GM18951 (cell line): ENCODE results near the gene ASIC2.

ENCODE experiments used
- POLR2A ChIP-seq: IDR thresholded peaks from 4 replicates; pipeline ENCODE4 v1.6.1; 2011; ENCODE audit warnings: mild to moderate bottlenecking; ENCODE audit not compliant: insufficient read length, insufficient read depth; ENCODE audit errors: extremely low read depth
- in situ Hi-C: fragments of 300-500 bp; cut with MboI; formaldehyde crosslinking; loops from one replicate; pipeline ENCODE4 v1.12.0; 2022; ENCODE audit warnings: low sequenced_read_pairs, mixed read lengths, inconsistent platforms; ENCODE audit not compliant: unreplicated experiment

Gene ASIC2

GRCh38 chr17:33084755-33085154 is 208.3 kb downstream of the ASIC2 start:
- in situ Hi-C loops: no loop called here
- TF ChIP-seq POLR2A: no peak

- in situ Hi-C loops: no loop called here
- no peak for TF ChIP-seq POLR2A
Measured at GRCh38 chr17:33082529-33083173, 210.4 kb downstream of the ASIC2 start.

DNA sequence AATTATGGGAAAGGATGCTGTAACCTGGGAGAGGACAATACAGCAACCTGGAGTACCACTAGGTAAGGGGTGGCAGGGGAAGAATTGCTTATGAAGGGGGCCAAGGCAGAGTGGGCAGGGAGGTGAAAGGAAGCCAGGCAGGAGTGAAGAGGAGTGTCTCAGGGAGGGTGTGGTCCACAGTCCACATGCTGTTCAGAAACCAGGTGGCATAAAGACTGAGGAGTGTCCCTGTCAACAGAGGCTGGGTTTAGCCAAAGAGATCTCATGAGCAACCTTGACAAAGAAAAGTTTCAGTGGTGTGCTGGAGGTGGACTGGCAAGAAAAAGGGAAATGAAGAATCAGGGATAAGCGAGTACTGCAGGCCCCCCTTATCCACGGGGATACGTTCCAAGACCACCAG is 213.0 kb downstream of the ASIC2 start:
- in situ Hi-C loops: no loop called here
- TF ChIP-seq POLR2A: no peak

DNA sequence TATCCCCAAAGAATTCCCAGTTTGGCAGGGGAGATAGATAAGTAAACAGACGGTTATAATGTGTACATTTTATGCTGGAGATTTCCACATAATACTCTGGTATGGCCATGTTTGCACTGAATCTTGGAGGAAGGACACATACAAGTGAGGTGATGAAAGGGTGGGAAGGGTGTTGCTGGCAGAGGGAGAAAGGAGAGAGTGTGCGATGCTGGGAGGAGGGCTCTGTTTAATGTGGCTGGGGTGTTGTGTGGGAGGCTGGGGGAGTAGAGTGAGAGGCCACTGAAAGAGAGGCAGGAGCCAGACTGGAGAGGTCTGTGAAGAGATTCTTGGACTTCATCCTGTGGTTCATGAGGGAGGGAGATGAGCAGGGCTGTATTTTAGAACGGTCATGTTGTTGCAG is 213.9 kb downstream of the ASIC2 start:
- no peak for TF ChIP-seq POLR2A
- in situ Hi-C loops: no loop called here

DNA sequence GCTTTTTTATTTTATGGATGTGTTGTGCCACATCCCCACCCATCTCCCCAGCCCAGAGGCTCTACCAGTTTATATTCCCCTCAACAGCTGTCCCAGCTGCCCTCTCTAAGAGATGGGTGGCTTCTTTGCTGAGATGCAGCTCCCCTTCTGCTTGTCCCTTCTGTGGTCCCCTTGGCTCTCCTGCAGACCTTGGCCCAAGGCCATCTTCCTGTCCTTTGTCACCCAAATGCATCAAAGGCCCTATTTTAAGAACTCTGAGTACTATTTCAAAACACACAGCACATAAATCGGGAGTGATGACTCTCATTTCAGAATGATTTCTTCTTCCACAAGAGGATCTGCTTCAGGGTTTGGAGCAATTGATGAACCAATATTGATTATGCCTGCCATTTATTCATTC is 216.1 kb downstream of the ASIC2 start:
- in situ Hi-C loops: no loop called here

GRCh38 chr17:33073416-33073815 is 219.7 kb downstream of the ASIC2 start:
- in situ Hi-C loops: no loop called here
- no peak for TF ChIP-seq POLR2A

More for the DNA sequence above, 216.1 kb downstream of the ASIC2 start:
- no peak for TF ChIP-seq POLR2A

DNA sequence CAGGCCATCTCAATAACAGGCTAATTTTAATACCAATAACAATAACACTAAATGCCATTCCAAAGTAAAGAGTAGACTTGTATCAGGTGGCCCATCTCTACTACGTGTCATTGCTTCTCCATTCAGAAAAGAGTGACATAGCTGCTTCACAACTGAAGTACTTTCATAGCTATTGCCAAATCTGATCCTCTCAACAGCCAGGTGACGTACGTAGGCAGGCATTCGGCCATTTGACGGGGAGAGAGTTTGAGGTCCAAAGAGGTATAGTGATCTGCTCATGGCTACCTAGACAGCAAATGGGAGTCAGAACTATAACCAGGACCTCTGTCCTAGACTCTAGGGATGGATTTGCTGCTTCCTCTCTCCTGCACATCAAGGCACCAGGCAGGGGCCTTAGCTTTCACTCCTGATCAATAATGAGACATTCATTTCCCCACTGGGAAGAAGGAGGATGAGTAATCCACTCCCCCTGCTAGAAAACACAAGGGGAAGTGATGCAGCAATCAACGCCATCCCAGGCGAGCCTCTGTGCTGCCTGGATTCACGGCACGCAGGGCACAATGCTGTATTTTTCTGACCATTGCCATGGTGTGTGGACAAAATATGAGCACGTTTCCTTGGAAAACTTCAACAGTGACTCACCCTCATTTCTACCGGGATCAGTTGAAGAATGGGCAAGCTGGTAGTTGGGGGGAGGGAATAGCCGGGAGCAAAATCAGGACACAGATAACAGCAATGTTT is 220.5 kb downstream of the ASIC2 start:
- TF ChIP-seq POLR2A: no peak
- in situ Hi-C loops: no loop called here

GRCh38 chr17:33071656-33072055 is 221.4 kb downstream of the ASIC2 start:
- in situ Hi-C loops: no loop called here
- no peak for TF ChIP-seq POLR2A

DNA sequence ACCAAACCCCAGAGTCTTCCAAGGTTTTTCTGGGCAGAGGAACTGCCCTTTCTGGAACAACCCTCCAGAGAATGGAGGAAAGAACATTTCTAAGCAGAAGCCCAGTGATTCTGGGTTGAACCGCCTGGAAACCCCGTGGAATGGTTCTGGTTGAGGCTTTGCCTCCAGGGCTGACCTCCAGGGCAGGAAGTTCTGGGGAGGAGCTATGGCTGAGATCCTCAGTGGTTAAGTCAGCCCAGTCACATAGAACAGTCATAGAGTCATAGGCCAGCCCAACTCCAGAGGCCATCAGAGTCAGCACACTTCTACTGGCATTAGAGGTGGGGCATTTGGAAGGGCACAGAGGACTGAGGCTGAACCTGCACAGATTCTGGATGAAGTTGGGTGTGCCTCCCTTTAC is 235.5 kb downstream of the ASIC2 start:
- TF ChIP-seq POLR2A: no peak
- in situ Hi-C loops: no loop called here

GRCh38 chr17:33056399-33057146 is 236.5 kb downstream of the ASIC2 start:
- TF ChIP-seq POLR2A: no peak
- in situ Hi-C loops: no loop called here

- in situ Hi-C loops: no loop called here
- no peak for TF ChIP-seq POLR2A
Measured at GRCh38 chr17:33055746-33056145, 237.3 kb downstream of the ASIC2 start.

GRCh38 chr17:33055171-33055611 is 237.9 kb downstream of the ASIC2 start:
- no peak for TF ChIP-seq POLR2A
- in situ Hi-C loops: no loop called here

GRCh38 chr17:33054412-33054811 is 238.7 kb downstream of the ASIC2 start:
- no peak for TF ChIP-seq POLR2A
- in situ Hi-C loops: no loop called here
